GM12865 (cell line): ENCODE results near the gene KIAA1217.
"Not testable (repeated sequence)": the region's sequence is repeated elsewhere in the genome, so short reads cannot be mapped to it uniquely, and the experiment has no call there.

Experiments used
- DNase-seq: peaks from one replicate; pipeline ENCODE4 v3.0.0; 2010; ENCODE audit warnings: low read depth
- H3K4me3 ChIP-seq: 2 replicates; pipeline ENCODE4 v1.5.1; 2011; ENCODE audit warnings: mild to moderate bottlenecking, low read depth, low read length, control low read depth
- TF ChIP-seq, protein P1 (sequence below): IDR thresholded peaks from 2 replicates; pipeline ENCODE4 v1.5.1; 2011; ENCODE audit warnings: low read length, control low read depth, low read depth, inconsistent platforms; ENCODE audit not compliant: insufficient read depth; ENCODE audit errors: missing control alignments

Gene KIAA1217

DNA sequence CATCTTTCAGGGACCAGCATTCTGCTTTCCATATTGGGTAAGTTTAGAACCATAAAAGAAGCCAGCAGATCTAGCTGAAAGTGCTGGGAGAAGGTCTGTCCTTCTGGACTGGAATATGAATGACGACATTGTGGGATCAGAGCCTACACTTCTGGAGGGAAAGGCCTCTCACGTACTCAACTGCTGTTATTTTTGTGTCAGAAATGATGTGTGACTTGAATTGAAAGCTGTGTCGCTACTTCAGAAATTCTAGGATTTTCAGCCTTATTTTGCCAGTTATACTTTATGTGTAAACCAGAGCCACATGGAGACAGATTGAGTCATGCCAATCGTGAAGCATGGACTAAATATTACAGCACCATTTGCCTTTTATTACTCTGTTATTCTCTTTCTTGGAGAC is 231.0 kb downstream of the KIAA1217 start:
- TF ChIP-seq, protein P1, sequence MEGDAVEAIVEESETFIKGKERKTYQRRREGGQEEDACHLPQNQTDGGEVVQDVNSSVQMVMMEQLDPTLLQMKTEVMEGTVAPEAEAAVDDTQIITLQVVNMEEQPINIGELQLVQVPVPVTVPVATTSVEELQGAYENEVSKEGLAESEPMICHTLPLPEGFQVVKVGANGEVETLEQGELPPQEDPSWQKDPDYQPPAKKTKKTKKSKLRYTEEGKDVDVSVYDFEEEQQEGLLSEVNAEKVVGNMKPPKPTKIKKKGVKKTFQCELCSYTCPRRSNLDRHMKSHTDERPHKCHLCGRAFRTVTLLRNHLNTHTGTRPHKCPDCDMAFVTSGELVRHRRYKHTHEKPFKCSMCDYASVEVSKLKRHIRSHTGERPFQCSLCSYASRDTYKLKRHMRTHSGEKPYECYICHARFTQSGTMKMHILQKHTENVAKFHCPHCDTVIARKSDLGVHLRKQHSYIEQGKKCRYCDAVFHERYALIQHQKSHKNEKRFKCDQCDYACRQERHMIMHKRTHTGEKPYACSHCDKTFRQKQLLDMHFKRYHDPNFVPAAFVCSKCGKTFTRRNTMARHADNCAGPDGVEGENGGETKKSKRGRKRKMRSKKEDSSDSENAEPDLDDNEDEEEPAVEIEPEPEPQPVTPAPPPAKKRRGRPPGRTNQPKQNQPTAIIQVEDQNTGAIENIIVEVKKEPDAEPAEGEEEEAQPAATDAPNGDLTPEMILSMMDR = no peak
- H3K4me3 ChIP-seq = no peak overlapping the region
- DNase-seq = no peak

DNA sequence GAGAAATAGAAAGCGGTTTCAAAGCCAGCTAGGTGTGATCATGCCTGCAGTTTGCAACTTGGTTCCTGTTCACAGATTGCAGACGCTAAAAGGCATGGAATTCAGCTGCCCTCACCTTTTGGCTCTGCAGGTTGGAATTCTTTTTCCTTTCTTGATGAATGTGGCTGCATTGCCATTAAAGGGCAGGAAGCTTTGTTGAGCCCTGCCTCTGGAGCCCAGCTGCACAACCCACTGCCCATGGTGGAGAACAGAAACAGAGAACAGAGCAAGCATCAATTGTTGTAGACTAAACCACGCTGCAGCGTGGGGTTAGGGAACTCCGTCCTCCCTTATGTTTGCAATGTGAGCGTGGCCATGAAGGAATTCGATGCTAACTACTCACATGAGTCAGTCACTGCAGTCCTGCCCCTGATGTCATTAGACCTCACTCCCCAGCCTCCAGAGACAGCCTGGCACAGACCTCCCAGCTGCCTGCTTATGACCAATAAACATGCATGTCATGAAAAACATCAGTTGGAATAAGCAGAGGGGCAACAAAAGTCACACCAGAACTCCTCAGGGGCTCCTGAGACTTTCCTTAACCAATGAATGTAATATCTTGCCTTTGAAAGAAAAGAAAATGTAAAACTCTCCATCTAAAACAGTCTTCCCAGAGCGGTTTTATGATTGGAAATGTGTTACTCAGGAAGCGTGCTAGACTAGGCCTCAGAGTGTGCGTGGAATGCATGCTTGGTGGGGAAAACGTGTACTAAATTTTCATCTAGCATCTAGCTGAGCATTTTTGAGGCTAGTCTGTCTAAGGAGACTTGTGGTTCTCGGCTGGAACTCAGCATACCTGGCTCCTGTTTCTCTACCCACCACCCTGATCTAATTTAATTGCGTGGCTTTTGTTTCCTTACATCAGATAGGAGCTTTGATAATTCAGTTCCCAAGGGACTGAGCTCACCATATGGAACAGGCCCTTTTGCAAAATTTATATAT is 232.2 kb downstream of the KIAA1217 start:
- DNase-seq = no peak
- H3K4me3 ChIP-seq = no peak overlapping the region
- TF ChIP-seq, protein P1 = no peak

DNA sequence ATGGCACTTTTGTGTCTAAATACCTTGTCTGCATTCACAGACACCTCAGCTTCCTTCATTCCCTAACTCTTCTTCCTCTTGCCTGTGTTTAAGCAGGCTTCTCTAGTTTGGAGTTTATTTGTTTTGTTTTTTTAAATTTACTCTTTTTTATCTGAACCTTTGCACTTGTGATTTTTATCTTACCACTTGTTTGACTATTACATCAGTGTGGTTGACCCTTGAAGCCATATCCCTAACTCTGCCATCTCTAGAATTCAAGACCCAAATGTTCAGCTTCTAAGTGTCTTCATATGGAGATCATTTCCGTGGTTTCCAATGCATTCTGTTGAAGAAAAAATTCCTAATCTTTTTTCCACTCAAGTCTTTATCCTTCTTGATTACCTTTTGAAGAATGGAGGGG is 233.3 kb downstream of the KIAA1217 start:
- TF ChIP-seq, protein P1 = no peak
- no peak overlapping the region for H3K4me3 ChIP-seq
- DNase-seq = no peak

DNA sequence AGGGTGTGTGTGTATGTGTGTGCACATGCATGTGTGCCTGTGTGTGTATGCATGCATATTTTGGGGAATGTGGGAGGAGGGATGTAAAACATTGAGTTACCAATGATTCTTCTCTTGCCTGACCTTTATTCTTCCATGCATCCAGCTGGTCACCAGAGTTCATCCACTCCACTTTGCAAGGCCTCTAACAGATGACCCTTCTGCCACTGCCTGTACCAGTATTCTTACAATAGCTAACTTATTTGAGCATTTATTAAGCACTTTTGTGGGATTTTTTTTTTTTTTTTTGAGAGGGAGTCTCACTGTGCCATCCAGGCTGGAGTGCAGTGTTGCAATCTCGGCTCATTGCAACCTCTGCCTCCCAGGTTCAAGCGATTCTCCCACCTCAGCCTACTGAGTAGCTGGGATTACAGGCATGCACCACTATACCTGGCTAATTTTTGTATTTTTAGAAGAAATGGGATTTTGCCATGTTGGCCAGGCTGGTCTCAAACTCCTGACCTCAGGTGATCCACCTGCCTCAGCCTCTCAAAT is 233.8 kb downstream of the KIAA1217 start:
- not testable (repeated sequence) for H3K4me3 ChIP-seq, DNase-seq

DNA sequence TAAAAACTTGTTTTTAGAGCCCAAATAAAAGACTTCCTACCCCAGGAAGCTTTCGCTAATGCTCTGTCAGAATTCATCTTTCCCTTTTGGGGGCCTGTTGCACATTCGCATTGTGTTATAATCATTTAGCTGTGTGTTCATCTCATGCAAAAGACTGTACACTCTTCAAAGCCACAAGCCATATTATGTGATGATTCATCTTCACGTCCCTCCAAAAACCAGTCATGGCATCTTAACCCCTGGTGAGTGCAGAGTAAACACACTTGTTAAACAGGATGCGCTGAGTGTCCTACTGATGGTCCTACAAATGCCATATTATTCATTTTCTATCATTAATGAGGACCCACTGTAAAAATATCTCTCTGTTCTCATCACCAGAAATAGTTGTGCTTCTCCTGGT is 235.4 kb downstream of the KIAA1217 start:
- TF ChIP-seq, protein P1 = no peak
- no peak for DNase-seq
- no peak overlapping the region for H3K4me3 ChIP-seq

DNA sequence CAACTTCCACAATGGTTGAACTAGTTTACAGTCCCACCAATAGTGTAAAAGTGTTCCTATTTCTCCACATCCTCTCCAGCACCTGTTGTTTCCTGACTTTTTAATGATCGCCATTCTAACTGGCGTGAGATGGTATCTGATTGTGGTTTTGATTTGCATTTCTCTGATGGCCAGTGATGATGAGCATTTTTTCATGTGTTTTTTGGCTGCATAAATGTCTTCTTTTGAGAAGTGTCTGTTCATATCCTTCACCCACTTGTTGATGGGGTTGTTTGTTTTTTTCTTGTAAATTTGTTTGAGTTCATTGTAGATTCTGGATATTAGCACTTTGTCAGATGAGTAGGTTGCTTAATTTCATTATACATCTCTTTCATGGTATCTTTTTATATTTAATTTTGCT is 237.0 kb downstream of the KIAA1217 start:
- not testable (repeated sequence) for H3K4me3 ChIP-seq

DNA sequence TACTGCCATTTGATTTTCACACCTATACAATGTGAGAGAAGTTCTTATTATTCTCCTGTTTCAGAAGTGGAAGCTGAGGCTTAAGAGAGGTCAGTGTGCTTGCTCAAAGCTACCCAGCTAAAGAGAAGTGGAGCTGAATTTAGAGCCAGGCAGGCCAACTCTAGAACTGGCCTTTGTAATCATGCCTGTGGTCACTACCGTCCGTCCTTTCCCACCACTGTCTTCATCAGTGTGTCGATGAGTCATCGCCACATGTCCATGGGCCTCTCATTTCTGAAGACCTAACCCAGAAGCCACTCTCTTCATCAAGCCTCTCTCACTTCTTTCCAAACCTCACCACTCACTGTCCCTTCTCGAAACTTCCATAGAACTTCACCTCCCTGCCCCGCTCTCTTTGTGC is 237.8 kb downstream of the KIAA1217 start:
- TF ChIP-seq, protein P1 = no peak
- H3K4me3 ChIP-seq = no peak overlapping the region
- no peak for DNase-seq

More for the DNA sequence above, 237.0 kb downstream of the KIAA1217 start:
- not testable (repeated sequence) for DNase-seq
